Ovary (tissue), 3 donors: ENCODE data around the gene RYK.

Source experiments
- POLR2A ChIP-seq: fragments of 450-650 bp; IDR thresholded peaks from one replicate; pipeline ENCODE4 v1.6.1; 2017; ENCODE audit warnings: antibody characterized with exemption, mild to moderate bottlenecking, moderate library complexity
- TF ChIP-seq, protein P1 (sequence below), 3 donors: fragments of 450-650 bp in 2 of 3; fragments of 200-600 bp in 1 of 3; IDR thresholded peaks; one replicate each; pipeline versions ENCODE4 v1.5.1 to v1.8.0; 2016 to 2022; ENCODE audit warnings: antibody characterized with exemption in 3 of 3, mild to moderate bottlenecking in 1 of 3
- donor health status: DM: no; HTN: no; CAD: no.

GRCh38 chr3:134267996-134268395, 17.3 kb upstream of the RYK start:
- TF ChIP-seq, protein P1, sequence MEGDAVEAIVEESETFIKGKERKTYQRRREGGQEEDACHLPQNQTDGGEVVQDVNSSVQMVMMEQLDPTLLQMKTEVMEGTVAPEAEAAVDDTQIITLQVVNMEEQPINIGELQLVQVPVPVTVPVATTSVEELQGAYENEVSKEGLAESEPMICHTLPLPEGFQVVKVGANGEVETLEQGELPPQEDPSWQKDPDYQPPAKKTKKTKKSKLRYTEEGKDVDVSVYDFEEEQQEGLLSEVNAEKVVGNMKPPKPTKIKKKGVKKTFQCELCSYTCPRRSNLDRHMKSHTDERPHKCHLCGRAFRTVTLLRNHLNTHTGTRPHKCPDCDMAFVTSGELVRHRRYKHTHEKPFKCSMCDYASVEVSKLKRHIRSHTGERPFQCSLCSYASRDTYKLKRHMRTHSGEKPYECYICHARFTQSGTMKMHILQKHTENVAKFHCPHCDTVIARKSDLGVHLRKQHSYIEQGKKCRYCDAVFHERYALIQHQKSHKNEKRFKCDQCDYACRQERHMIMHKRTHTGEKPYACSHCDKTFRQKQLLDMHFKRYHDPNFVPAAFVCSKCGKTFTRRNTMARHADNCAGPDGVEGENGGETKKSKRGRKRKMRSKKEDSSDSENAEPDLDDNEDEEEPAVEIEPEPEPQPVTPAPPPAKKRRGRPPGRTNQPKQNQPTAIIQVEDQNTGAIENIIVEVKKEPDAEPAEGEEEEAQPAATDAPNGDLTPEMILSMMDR (IDR thresholded peaks at IDR 0.05): no peak
- TF ChIP-seq POLR2A: no peak
